Fibroblast of peridontal ligament (primary cell): ENCODE measurements around the gene SOS1.
A peak's percentile ranks its signal among the peaks of the same experiment; 100 is the strongest.
"Not testable (repeated sequence)": the region's sequence is repeated elsewhere in the genome, so short reads cannot be mapped to it uniquely, and the experiment has no call there.

Source experiments
- DNase-seq: peaks from one replicate; pipeline ENCODE4 v3.0.0-alpha.2; 2010; ENCODE audit errors: extremely low read depth

SOS1 gene

GRCh38 chr2:39120771-39121522 lies at the start of gene SOS1:
Gene SOS1 (minus strand): TSS chr2:39121051. CDS start chr2:39120422, 629 bp downstream.
- DNase-seq, result peak; percentile 93

DNA sequence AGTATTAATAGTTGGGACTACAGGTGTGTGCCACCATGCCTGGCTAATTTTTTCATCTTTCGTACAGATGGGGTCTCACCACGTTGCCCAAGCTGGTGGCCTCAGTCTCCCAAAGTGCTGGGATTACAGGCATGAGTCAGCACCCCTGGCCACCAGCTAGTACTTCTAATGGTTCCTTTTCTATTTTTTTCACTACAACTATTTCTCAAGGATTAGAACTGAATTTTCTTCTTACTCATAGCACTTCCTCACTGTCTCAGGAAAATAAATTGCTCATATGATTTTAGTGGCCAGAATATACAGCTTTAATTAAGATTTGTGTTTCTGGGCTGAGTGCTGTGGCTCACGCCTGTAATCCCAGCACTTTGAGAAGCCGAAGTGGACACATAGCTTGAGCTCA lies 43.2 kb upstream of the SOS1 start:
- no peak for DNase-seq

GRCh38 chr2:39160982-39161381 lies 40.1 kb upstream of the SOS1 start:
- peak; percentile 62 for DNase-seq

GRCh38 chr2:39159283-39159682 lies 38.4 kb upstream of the SOS1 start:
- DNase-seq, result no peak

- no peak for DNase-seq
These were observed 37.5 kb upstream of the SOS1 start for GRCh38 chr2:39158351-39158750.

GRCh38 chr2:39156846-39157245 lies 36.0 kb upstream of the SOS1 start:
- DNase-seq, result no peak

DNA sequence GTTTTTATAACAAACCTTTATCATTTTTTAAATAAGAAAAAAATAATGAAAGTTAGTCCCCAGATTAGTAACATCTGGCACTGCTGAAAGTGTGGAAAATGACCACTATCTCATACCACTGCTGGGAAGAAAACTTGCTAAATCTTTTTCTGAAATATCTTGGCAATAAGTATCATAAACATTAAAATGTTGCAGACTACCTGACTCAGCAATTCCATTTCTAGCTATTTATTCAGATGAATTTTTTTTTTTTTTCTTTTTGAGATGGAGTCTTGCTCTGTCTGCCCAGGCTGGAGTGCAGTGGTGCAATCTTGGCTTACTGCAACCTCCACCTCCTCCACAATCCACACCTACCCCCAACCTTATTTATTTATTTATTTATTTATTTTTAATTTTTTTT lies 35.3 kb upstream of the SOS1 start:
- peak; percentile 94 for DNase-seq

DNA sequence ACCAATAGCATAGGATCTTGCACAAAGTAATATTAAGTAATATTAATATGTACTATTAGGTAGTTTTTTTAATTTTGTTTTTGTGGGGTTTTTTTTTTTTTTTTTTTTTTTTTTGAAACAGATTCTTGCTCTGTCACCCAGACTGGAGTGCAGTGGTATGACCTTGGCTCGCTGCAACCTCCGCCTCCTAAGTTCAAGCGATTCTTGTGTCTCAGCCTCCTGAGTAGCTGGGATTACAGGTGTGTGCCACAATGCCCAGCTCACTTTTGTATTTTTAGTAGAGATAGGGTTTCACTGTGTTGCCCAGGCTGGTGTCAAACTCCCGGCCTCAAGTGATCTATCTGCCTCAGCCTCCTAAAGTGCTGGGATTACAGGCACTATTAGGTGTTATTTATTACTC lies 34.7 kb upstream of the SOS1 start:
- DNase-seq, result not testable (repeated sequence)

GRCh38 chr2:39154944-39155343 lies 34.1 kb upstream of the SOS1 start:
- no peak for DNase-seq

- peak; percentile 83 for DNase-seq
These were observed 32.5 kb upstream of the SOS1 start for GRCh38 chr2:39153312-39153711.

DNA sequence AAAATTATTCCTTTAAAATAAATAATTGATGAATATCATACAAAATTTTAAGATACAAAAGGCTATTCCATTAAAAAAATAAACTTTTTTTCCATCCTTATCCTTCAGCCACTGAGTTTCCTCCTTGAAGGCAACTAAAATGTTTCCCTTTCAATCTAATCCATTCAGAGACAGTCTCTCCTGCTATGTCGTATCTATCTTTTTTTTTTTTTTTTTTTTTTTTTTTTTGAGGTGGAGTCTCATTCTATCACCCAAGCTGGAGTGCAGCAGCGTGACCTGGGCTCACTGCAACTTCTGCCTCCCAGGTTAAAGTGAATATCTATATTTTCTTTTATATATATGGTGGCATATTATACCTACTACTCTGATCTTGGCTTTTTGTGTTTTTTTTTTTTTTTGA lies 31.7 kb upstream of the SOS1 start:
- DNase-seq, result no peak

- no peak for DNase-seq
These were observed 30.1 kb upstream of the SOS1 start for GRCh38 chr2:39150890-39151497.

DNA sequence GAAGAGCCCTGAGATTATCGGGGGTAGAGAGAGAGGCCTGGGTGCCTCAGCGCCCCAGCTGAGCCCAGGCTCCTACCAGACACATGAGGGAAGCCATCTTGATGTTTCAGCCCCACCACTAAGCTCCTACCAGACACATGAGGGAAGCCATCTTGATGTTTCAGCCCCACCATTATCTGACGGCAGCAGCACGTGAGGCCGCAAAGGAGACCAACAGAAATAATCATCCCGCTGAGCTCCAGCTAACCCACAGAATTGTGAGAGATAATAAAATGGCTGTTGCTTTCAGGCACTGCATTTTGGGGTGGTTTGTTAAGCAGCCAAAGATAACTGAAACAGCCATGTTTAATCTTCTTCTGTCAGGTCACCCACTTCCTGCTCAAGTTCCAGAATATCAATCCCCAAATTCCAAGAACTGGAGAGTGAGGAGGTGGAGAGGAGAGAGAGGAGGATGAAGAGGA lies 29.3 kb upstream of the SOS1 start:
- no peak for DNase-seq

- no peak for DNase-seq
These were observed 25.8 kb upstream of the SOS1 start for GRCh38 chr2:39146630-39147029.

GRCh38 chr2:39145906-39146421 lies 25.1 kb upstream of the SOS1 start:
- no peak for DNase-seq

- no peak for DNase-seq
These were observed 23.6 kb upstream of the SOS1 start for GRCh38 chr2:39144416-39144815.

GRCh38 chr2:39142904-39143605 lies 22.2 kb upstream of the SOS1 start:
- DNase-seq, result no peak

- no peak for DNase-seq
These were observed 20.8 kb upstream of the SOS1 start for GRCh38 chr2:39141334-39142271.

DNA sequence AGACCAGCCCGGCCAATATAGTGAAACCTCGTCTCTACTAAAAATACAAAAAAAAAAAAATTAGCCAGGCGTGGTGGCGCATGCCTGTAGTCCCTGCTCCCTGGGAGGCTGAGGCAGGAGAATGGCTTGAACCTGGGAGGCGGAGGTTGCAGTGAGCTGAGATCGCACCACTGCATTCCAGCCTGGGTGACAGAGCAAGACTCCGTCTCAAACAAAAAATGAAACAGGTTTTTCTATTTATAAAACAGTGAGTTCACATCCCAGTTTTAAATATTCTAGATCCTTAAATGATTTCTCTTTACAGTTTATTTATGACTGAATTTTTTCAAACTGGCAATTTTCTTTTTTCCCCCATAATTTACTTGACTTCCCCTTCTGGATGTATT lies 20.1 kb upstream of the SOS1 start:
- DNase-seq, result not testable (repeated sequence)

DNA sequence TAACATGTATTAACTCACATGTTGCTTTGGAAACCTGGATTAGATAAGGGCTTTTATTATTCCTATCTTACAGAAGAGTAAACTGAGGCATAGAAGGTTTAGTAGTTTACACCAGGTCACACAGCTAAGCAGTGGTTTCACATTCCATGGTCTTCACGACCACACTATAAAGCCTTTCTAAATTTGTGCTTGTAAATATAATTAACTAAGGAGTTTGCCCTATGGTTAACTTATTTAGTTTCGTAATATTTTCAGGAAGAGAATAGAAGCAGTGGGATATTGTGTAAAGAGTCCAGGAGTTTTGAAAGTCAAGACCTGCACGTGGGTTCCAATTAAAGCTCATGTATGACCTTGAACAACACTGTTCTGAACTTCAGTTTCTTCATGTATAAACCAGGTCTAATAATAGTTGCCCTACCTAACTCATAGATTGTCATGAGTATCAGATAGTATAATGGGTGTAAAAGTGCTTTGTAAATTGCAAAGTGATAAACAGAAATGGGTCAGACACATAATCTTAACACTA lies 19.5 kb upstream of the SOS1 start:
- DNase-seq, result no peak

GRCh38 chr2:39139511-39140237 lies 18.8 kb upstream of the SOS1 start:
- DNase-seq, result peak; percentile 21
